GM19023 (cell line): ENCODE results near the gene PTPN5.

Experiments used
- ATAC-seq: cut with Tn5 transposase; IDR thresholded peaks from one replicate; pipeline ENCODE4 v1.9.1; 2021; ENCODE audit warnings: mild to moderate bottlenecking, moderate library complexity; ENCODE audit not compliant: unreplicated experiment

The PTPN5 gene

DNA sequence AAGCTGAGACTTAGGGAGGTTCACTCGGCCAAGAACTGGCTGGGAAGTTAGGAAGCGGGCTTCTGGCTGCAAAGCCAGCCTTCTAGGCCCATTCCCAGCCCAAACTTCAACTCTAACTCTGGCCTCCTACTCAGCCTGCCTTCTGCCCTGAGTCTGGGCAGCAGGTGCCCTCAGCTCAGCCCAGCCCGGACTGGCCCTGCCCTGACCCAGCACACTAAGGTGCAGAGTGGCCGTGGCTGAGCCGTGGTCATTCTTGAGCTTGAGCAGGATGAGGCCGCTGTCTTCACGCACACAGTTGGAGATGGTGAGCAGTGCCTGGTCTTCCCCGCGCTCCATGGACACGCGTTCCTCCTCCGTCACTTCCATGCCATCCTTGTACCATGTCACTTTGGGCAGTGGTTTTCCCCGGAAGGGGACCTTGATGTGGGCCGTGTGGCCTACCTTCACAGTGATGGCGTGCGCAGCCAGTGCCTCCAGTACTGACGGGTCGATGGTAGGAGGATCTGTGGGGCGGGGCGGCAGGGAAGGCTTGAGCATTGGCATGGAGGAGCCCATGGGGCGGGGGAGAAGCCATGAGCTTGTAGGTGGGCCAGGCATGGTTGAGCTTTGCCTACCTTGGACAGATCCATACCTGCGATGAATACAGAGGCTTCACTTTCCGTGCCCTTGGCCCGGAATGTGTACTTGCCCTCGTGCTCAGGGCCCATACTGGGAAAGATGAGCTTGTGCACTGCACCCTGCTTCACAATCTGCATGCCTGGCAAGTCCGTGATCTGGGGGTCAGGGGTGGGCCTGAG, 77.8 kb downstream of the PTPN5 start:
- no peak for ATAC-seq

DNA sequence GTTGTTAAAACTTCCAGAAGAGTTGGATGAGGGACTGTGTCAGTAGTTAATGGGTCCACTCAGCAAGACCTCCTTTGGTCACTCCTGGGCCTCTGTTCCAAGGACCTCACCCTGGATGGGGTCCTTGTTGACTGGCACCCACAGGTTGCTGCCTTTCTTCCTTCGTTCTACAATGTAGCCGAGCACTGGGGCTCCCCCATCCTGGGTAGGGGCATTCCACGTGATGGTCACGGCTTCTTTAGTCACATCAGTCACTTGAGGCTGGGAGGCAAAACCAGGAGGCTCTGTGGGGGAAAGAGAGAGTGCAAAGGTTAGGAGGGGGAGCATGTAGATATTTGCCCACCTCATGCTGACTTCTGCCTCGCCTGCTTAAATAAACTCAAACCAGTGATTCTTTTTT, 81.1 kb downstream of the PTPN5 start:
- no peak for ATAC-seq

DNA sequence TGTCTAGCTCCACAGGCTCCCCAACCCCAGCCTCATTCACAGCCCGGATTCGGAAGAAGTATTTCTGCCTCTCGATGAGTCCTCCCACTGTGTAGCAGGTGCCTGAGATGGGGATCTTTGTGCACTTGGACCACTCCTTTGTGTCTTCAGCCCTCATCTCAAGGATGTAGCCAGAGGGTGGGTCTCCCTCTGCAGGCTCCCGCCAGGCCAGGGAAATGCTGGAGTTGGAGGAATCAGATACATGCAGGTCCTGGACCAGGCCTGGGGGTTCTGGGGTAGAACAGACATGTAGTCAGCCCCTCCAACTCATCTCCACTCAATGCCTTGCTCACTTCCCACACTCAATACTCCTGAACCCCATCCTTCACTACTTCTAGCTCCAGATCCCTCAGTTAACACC, 82.2 kb downstream of the PTPN5 start:
- ATAC-seq = no peak

DNA sequence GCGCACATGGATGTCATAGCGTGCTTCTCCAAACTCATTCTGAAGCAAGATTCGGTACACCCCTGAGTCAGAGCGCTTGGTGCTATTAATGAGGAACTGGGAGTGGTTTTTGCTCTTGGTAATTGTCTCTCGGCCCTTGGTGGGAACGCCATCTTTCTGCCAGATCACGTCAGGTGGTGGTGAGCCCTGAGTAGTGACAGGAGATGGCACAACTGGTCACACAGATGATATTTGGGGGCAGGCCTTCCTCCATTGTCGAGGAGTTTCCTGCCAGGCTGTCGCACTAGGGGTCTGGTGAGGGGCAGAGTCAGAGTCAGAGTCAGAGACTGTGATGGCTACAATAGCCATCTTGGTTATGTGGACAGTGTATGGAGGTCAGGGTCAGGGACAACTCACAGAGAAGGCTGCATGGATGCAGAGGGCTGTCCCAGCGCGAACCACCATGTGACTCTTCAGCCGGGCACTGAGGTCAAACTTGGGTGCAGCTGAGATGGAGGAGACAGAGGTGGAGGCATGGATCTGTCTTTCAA, 83.7 kb downstream of the PTPN5 start:
- ATAC-seq = no peak

DNA sequence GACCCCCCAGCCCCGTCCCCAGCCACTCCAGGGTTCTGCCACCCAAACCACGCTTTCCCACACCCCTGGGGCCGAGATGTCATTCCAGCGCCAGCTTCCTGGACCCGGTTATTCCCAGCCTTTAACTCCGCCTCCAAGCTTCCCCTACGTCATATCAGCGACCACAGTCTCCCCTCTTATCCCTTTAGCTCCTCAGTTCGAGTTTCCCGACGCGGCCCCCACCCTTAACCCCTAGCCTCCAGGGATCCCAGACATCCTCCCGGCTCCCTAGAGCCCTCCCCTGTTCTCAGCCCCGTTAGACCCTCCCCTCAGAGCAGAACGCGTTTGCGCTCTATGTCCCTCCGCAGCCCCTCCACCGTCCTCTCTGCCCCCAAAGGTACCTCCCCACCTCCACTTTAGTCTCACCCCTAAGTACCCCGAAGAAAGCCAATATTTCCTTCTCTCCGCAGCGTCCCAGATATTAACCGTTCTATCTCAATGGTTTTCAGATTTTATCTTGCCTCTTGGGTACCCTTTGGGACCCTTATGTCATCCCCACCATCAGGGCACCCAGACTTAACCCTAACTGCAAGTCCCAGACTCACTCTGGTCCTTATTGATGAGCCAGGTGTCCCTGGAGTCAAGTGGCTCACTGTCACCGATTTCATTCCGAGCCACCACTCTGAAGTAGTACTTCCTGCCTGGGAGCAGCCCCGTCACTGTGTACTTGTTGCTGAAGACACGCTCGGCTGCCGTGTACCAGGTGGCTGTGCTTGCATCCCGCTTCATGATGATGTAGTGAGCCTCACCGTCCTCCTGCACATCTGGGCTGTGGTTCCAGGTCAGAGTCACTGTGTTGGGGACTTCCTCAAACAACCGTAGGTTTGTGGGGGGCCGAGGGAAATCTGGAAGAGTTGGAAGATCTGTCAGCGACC, 85.0 kb downstream of the PTPN5 start:
- peak; percentile 51 for ATAC-seq

DNA sequence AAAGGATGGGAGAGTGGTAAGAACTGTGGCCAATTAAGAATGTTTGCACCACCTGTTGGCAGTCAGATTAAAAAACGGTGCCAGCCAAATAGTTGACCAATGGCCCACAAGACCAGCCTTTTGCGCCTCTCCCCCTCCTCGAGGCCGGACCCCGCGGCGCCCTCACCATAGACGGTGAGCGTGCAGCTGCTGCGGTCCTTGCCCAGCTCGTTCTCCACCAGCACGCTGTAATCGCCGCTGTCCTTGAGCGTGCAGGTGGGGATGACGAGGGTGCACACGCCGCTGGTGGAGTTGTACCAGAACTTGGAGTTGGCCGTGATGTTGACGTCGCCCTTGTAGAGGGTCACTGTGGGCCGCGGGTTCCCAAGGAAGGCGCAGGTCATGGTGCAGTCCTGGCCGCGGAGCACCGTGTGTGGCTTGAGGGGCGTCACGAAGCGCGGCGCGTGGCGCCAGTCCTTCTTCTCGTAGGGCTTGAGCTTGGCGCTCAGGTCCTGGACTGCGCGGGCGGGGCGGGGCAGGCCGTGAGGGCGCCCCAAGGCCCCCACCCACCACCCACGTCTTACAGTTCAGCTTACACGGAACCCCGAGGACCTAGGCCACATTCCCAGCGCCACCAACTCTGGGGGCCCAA, 85.8 kb downstream of the PTPN5 start:
- ATAC-seq = no peak

DNA sequence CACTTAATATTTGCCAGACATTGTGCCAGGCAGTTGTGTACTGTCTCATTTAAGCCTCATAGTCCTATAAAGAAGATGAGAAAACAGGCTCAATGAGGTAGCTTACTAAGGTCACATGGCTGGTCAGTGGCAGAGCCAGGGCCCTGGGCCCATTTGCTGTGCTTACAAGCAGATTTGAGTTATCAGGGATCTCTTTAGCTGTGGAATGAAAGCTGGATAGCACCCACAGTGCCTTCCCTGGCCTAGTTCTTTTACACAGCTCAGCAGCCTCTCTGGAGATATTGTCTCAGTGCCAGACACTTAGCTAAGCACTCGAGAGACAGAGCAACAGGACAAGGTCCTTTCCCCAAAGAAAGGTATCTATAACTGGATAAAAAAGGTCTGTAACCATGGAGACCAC, 86.9 kb downstream of the PTPN5 start:
- no peak for ATAC-seq

DNA sequence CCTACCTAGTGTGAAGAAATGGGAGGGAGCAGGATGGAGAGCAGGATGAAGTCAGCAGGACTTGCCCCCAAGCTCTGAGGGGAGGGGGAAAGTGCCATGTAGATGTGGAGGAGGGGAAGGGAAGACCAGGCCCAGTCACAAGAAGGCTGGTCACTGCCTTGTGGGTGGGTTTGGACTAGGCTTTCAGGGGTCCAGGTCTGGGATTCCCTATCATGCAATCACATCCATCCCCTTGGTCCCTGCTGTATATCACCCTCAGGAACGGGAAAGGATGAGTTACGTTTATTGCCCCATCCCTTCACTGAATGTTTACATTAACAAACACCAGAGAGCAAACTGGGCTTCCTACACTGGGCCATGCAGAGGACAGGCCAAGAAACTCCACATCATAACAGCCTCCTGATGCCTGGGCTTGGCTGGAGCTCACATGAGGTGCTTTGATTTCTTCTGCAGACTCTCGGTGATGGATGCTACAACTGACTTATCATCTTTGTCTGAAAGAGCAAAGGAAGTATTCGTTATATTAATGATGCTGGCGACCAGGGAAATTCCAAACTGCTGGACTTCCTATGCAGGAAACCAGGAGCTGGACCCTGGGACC, 87.5 kb downstream of the PTPN5 start:
- ATAC-seq = no peak

DNA sequence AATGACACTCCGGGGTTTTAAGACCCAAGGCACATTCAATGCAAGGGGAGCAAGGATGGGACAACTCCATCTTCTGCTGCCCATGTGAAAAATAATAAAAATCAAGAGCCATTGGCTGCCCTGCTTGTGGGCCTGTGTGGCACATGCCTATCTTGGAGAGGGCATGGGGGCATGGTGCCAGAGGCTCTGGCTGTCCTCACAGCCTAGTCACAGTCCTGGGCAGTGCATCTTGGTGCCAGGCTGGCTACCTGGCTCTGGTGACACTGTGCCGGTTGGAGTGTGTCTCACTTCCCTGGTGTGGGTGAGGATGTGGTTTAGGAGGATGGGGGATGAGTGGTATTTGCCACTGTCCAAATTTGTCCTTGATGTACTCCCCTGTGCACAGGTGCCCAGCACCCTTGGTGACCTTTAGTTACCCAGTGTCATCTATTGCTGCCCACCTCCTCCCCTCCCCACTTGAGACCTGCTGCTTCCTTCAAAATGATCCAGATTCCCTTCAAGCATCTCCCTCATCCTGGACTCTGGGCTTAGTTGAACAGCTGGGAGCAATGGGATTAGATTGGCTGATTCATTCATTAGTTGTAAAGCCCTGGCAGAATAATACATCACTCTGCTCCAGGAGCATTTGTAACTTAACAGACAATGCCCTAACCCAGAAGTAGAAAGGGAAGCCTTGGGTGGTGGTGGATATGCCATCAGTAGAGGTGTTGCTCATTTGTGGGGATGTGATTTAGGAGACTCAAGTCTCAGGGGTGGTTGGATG, 88.4 kb downstream of the PTPN5 start:
- ATAC-seq = no peak

DNA sequence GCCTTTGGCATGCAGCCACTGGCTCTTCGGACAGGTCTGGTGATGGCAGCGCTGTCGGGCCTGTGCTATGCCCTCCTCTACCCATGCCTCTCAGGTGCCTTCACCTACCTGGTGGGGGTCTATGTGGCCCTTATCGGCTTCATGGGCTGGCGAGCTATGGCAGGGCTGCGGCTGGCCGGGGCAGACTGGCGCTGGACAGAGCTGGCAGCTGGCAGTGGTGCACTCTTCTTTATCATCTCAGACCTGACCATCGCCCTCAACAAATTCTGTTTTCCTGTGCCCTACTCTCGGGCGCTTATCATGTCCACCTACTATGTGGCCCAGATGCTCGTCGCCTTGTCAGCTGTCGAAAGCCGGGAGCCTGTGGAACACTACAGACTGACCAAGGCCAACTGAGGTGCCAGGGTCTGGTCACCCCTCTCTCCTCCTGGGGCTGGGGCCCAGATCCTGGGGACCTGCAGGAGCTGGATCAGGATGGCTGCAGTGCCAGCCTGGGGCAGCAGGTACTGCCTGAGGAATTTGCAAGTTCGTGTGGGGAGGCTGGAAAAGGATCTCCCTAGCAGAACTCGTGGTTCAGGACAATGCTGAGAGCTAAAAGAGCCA, 89.9 kb downstream of the PTPN5 start:
- no peak for ATAC-seq

DNA sequence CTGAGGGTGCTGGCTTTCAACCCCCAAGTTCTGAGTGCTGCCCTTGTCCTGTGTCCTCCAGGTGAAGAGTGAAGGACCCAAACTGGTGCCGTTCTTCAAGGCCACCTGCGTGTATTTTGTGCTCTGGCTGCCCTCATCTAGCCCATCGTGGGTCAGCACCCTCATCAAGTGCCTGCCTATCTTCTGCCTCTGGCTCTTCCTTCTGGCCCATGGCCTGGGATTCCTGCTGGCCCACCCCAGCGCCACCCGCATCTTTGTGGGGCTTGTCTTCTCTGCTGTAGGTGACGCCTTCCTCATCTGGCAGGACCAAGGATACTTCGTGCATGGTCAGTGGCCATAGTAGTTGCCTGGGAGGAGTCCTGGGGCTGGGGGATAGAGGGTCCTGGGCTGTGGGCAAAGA, 90.7 kb downstream of the PTPN5 start:
- no peak for ATAC-seq

DNA sequence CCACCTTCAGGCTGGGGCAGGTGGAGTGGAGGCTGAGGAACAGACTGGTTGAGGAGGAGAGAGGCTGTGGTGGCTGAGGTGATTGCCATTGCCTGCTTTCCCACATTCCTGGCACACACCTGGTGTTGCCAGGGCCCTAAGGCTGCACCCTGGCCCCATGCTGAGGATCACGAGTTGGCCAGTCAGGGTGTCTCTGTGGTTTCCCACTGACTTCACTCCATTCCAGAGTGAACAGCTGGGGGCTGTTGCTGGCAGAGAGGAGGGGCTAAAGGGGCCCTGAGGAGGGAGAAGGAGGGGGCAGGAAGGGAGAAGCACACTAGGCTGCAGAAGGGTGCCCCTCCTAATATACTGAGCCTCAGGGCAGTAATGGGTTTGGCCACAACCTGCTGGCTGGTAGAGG, 91.2 kb downstream of the PTPN5 start:
- no peak for ATAC-seq

DNA sequence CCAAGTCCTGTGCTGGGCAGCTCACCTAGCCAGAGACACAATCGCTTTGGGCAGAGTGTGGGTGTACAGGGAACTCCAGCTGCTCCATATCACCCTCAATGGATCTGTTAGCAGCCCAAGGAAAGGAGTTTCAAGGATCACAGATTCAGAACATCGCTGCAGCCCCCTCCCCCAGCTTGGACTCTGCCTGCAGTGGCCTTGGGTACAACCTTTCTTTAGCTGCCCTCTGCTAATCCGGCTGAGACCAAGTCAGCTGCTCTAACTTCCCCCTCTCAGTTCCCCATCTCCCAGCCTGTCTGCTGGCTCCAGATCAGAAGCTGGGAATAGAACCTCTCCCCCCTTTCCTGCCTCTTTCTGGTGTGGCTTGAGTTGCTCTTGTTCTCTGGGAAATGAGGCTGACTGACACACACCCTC, 91.7 kb downstream of the PTPN5 start:
- ATAC-seq = no peak

DNA sequence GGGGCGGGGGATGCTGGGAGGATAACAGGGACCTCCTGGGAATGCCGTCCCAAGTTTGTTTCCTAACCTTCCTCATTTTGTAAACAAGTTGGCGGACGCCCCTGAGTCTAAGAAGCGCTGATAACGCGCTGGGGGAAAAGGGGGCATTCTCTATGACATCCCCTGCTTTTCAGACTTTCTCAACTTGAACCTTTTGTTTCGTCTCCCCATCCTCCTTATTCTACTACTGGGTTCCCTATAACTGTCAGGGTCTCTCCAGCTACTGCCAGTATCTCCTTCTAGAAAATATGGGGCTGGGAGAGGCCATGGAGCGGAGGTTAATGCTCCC, 92.4 kb downstream of the PTPN5 start:
- ATAC-seq = no peak

DNA sequence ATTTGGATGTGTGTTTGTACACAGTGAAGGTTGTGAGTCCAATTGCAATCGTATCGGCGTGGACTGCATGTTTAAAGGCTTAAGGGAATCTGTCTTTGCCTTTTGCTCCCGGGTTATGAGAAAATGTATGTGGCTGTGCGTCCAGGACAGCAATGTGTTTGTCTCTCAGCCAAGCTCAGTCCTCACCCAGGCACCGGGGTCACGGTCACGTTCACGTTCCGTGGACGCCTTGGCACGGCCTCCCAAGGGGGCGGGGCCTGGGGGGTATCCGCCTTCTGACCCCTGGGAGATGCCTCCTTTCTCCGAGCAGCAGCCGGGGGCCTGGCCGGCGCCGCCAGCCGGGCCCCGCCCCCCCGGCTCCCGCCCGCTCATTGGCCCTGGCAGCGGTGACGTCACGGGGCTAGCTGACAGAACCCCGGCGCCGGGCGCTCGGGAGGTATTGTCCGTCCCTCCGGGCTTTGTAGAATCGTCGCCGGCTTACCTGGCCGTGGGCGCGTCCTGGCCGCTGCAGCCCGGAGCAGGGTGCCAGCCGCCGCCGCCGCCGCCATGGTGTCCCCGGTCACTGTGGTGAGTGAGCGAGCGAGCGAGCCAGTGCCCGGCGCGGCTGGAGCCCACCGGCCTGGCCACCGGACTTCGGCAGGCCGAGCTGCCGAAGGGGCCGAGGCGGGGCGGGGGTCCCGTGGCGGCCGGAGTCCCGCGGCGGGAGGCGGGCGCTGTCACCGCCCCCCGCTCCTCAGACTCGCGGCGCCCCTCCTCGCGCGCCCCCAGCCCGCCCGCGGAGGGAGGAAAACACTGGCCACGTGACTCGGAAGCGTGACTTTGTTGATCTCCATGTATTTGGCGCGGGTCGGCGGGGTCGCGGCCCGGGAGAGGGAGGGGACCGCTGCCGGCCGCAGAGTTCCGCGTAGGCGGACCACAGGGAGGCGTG, 93.0 kb downstream of the PTPN5 start, which contains the start of gene TMEM86A:
Gene TMEM86A (plus strand): TSS at position 439 of the 928 bp plus-strand sequence. CDS start 108 bp downstream, at position 547.
- ATAC-seq = peak; percentile 94

DNA sequence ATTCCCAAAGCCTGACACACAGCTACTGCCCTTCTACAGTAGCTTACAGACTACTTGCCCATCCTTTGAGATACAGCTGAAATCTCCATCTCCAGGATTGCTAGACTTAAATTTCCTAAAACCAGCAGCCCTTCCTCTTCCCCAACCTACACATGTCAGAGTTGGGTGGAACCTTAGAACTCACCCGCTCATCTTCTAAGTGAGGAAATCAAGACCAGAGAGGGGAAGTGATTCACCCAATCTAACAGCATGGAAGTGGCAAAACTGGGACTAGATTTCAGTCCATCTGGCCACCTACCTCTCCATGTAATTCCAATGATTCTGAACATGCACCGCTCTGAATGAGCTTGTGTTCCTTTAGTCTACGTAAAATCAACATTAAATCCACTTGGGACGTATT, 94.0 kb downstream of the PTPN5 start:
- no peak for ATAC-seq

DNA sequence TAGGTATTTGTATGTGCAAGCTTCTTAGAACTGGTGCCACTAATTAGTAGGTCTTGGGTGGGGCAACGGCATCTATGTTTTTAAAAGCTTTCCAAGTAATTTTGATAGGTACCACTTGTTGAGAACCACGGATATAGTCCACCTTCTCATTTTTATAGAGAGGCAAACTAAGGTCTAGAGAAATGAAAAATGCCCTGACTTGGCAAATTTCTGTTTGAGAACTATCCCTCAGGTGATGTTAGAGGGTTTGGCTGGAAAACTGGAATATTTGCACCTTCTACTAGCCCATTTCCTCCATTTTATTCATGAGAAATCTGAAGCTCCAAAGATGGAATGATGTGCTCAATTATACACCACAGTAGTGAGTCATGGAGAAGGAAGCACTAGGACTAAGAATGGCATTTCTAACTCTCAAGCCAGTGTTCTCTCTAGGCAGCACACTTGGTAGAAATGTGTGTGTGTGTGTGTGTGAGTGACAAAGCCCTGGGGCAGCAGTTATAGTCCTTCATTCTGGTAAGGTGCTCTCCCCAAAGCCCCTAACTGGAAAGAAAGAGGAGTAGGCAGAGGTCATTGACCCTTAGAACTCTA, 94.9 kb downstream of the PTPN5 start:
- ATAC-seq = no peak
